CD4-positive, alpha-beta T cell treated with Interleukin-10 for 1 hour (primary cell): ENCODE results near the gene S100A9.

Source experiments
- DNase-seq: peaks from one replicate; pipeline ENCODE4 v3.0.0-alpha.2; 2020

The S100A9 gene

GRCh38 chr1:153361480-153362109 is 3.9 kb downstream of the S100A9 start:
- DNase-seq: no peak

GRCh38 chr1:153362187-153362775 is 4.6 kb downstream of the S100A9 start:
- no peak for DNase-seq

DNA sequence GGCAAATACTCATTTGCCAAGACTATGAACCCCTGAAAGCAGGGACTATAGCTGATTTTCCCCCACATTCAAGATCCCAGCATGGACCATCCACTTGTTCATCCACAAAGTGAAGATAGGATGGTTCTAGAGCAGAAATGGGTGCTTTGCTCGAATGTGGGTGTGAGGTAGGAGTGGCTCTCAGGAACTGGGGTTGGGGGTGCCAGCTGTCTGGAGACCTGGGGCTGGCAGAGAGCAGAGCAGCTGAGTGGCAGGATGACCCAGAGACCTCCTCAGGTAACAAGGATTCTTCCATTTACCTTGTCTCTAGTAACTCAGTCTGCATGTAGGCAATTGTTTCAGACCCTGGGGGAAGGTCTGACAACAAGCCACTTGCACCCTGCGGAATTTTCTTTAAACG is 6.0 kb downstream of the S100A9 start:
- DNase-seq: no peak

- no peak for DNase-seq
Measured at GRCh38 chr1:153364156-153364555, 6.5 kb downstream of the S100A9 start.

GRCh38 chr1:153364766-153365666 is 7.4 kb downstream of the S100A9 start:
- no peak for DNase-seq

GRCh38 chr1:153365696-153366095 is 8.0 kb downstream of the S100A9 start:
- DNase-seq: no peak

DNA sequence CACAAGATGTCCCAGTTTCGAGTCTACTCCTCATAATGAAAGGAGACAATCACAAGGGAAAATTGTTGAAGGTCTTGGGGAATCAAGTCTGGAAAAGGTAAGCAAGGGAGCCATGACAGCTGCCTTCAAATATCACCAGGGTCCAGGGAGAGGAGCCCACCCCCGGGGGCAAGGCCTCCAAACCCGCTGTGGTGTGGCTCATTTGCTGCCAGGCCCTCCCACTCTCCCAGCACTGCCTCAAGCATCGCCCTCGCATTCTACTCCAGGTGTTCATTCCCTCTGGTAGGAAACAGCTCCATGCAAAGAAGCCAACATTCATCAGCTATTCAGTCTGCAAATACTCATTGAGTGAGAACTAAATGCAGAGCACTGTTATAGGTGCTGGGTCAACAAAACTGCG is 8.6 kb downstream of the S100A9 start:
- no peak for DNase-seq

GRCh38 chr1:153367090-153367489 is 9.4 kb downstream of the S100A9 start:
- DNase-seq: no peak

DNA sequence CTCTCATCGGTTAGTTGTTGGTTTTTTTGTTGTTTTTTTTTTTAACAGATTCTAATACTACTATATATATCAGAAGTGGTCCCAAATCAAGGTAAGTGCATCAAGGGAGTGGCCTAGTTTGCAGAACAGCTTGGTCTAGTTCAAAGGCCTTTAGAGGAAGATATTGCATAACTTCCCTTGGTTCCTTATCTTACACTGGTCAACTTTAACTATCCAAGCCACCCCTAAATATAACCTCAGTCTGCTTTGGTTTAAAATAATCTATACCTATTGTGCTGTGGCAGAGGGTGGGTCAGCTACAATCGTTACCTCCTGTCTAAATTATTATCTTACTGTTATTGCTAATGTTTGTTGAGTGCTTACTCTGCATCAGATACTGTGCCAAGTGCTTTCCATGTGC is 10.8 kb downstream of the S100A9 start:
- DNase-seq: no peak

GRCh38 chr1:153370146-153370545 is 12.5 kb downstream of the S100A9 start:
- DNase-seq: no peak

DNA sequence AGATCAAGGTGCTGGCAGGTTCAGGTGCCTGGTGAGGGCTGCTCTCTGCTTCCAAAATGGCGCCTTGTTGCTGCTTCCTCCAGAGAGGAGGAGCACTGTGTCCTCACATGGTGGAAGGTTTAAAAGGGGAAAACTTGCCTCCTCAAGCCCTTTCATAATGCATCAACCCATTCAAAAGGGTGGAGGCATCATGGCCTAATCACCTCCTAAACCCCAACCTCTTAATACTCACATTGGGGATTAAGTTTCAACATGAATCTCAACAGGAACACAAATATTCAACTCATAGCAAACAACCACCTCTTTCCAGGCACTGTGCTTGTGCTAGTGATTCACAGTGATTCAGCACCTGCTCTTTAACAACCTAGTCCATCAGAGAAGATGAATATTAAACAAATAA is 13.6 kb downstream of the S100A9 start:
- DNase-seq: no peak

- DNase-seq: no peak
Measured at GRCh38 chr1:153372571-153372970, 14.9 kb downstream of the S100A9 start.

DNA sequence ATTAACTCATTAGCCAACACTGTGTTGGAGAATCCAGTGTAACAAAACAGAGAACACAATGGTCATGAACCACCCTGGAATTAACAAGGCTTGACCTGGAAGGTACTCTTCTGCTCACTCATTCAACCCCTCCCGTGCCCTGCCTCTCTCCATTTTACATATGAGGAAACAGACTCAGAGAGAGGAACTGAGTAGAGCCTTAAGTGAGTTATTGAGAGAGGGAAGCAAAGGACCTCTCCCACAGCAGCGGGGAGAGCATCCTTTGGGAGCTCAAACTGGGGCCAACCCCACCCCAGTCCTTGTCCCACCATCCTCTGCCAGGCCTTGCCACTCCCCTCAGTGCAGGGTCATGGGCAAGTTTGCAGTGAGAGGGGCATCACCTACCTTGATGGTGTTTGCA is 16.4 kb downstream of the S100A9 start:
- no peak for DNase-seq

DNA sequence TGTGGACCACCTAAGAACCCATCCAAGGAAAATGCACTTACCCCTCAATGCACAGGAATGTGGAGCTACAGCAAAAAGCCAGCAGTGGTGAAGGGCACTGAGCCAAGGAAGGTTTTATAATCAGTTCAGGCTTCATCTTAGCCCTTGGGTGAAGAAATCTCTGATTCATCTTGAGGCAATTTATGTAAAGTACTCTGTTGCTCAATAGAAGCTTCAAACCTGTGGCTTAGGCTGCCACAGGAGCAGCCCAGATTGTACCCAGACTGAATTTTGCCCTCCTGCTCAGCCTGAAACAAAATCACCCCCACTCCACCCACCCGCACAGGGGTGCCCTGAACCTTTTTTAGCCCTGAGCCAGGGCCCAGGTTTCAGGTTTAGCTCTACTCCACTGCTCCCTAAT is 17.9 kb downstream of the S100A9 start, which contains the start of gene S100A12:
Gene S100A12 (minus strand): TSS at position 111 of the 400 bp plus-strand sequence. CDS start 1,029 bp downstream, outside the sequence.
- DNase-seq: no peak

DNA sequence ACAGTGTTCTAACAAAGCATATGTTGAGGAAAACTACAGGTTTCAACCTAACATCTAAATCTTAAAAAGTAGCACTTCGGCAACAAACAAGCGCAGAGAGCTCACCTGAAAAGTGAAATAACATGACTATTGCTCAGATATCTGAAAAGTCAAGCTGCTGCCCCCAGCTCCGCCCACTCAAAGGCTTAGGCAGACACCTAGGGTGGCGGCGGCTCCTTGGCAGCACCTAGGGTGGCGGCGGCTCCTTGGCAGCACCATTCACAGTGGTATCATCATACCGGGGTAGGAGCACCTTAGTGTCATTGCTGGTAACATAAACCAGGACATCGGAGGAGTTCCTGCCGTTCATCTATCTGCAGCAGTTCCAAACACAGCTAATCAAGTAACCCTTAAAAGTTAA is 21.9 kb downstream of the S100A9 start:
- no peak for DNase-seq

DNA sequence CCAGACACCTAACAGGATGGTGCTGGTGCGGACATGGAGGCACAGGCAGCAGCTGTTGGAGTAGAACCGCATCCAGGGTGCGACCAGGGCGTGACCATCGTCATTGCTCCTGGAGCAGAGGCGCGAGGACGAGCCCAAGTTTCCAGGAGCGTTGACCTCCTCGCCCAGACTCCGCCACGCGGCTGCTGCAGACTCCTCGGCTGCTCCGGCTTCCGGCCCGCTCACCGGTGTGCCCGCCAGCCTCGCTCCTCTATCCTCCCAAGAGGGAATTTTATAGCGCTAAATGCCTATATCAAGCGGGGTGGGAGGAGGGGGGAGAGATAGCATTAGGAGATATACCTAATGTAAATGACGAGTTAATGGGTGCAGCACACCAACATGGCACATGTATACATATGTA is 23.1 kb downstream of the S100A9 start:
- DNase-seq: no peak

DNA sequence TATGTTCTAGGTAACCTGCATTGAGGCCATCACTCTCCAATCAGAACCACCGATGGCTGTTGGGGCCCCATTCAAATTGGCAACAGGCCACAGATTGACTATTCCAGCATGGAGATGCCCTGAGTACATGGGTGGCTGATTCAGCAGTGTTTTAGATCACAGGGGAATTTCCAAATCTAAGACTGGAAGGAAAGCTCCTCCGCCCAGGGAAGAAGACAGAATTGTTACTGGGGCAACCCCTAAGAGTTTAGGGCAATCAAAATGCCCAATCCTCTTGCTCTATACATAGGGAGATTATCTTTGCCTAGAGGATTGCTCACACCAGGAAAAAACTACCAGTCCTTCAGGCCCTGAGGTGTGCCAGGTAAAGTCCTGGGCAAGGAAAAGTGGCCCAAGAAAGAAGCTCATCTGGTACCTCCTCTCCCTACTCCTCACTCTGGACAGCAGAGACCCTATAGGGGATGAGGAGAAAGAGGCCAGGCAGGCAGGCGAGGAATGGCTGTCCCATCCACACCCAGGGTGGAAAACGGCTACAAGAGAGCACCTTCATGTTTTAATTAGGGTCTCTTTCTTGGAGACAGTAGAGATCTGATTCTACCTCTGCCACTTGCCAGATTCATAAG is 27.4 kb downstream of the S100A9 start:
- no peak for DNase-seq

DNA sequence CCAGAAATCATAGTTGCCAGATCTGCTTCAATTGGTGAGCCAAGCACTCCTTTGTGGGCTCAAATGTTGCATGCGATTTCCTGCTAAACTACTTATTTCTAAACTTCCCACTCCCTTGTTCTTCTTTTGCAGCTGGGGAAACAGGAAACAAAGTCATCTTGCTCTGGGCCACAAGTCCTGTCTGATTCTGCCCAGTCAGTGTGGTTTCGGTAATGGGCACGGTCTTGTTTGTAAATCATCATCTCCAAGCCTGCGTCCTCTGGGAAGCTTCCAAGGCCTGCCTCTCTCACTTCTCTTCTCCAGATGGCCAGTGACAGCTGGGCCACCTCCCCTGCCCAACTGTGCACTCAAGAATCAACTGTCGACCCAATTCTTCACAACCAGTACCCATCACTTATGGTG is 28.8 kb downstream of the S100A9 start:
- DNase-seq: no peak

DNA sequence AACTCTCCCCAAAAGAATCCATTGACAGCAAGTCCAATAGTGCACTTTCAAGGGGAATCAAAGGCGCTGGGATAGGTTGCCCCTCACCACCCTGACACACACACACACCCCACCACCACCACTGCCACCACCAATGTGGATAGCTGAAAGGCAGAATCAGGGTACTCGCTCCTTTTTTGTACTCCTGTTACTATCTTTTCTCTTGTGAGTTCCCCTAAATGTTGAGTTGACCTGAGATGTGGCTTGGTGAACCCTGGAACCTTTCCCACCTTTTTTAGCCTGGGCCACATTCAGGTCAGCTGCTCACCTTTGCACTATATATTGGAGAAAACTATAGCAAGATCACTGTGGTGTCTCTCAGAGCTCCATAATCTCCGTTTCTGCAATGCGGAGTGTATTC is 29.3 kb downstream of the S100A9 start:
- DNase-seq: no peak

GRCh38 chr1:153387785-153388184 is 30.1 kb downstream of the S100A9 start:
- DNase-seq: no peak

DNA sequence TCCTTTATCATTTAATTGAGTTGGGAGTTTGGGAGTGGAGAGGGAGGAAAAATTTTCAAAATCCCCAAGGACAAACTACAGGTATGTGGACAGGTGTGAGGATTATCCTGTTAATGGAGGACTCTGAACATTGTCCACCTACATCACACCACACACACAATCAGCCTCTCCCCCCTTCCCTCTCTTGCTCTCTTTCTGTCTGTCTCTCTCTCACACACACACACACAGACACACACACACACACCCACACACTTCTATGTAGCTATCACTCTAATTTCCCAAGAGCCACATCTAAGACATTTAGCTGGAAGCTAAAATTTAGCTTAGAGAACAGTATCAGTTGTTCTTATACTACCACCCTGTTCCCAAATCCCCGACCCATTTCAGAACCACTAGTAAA is 31.7 kb downstream of the S100A9 start:
- DNase-seq: no peak

DNA sequence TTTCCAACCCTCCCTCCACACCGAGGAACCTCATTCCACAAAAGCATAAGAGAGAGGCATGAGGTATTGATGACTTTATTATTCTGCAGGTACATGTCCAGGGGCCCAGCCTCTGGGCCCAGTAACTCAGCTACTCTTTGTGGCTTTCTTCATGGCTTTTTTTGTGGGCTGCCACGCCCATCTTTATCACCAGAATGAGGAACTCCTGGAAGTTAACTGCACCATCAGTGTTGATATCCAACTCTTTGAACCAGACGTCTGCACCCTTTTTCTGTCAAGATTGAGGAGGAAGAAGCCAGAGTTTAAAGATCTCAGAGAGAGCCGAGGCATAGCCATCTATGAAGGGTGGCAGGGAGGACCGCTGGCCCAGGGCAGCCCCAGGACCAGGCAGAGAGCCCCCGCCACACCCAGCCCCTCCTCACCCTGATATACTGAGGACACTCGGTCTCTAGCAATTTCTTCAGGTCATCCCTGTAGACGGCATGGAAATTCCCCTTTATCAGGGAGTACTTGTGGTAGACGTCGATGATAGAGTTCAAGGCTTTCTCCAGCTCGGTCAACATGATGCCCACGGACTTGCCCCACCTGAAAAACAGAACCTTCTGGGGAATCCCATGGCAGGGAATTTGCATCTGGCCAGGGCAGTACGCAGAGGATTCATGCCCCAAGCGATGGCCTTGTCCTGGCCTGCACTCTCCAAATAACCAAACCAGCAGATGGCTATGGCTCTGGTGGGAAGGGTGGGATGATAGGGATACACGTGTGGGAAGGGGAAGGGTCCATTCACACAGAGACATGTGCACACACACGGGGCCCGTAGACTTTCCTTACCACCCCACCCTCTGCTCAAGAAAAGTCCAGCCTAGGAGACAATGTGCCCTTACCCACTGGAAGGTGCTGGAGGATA is 32.6 kb downstream of the S100A9 start:
- no peak for DNase-seq
